Left ventricle myocardium inferior (tissue), 1 donor: ENCODE measurements around the gene CD163. TPM values are rescaled to one million over a fixed set of nuclear protein-coding genes. Genes with fewer than 3 reads are reported as not detected.
A peak's percentile ranks its signal among the peaks of the same experiment; 100 is the strongest.

Experiments
- DNase-seq: peaks from one replicate; pipeline ENCODE4 v3.0.0-alpha.2; 2020
- H3K27ac ChIP-seq: fragments of 200-600 bp; replicated peaks from 2 replicates; pipeline ENCODE4 v1.8.0; 2021
- H3K27me3 ChIP-seq: fragments of 200-600 bp; 2 replicates; pipeline ENCODE4 v1.8.0; 2021; ENCODE audit warnings: low read depth
- H3K36me3 ChIP-seq: fragments of 200-600 bp; 2 replicates; pipeline ENCODE4 v1.8.0; 2021
- H3K4me1 ChIP-seq: fragments of 200-600 bp; 2 replicates; pipeline ENCODE4 v1.8.0; 2021
- H3K4me3 ChIP-seq: fragments of 200-600 bp; 2 replicates; pipeline ENCODE4 v1.8.0; 2021; ENCODE audit warnings: mild to moderate bottlenecking, moderate library complexity
- H3K9me3 ChIP-seq: fragments of 200-600 bp; replicated peaks from 2 replicates; pipeline ENCODE4 v1.8.0; 2021
- CTCF ChIP-seq: fragments of 200-600 bp; IDR thresholded peaks from 2 replicates; pipeline ENCODE4 v1.8.0; 2021; ENCODE audit warnings: antibody characterized with exemption, mild to moderate bottlenecking, borderline replicate concordance
- intact Hi-C: fragments of 100-400 bp; cut with micrococcal nuclease; formaldehyde crosslinking; loops from one replicate; pipeline ENCODE4 v1.11.0; 2022
- total RNA-seq: library from RNA; stranded (reverse); fragmentation: NEBNext Ultra II Directional; extraction: Animal tissue kit (Norgen Biotek cat#: 25700); gene quantifications from one replicate; pipeline ENCODE4 v1.2.1, GENCODE V29; 2021
- donor health status: DM: no; HTN: yes; CAD: no; lungs with severe emphysema.

Gene CD163
- total RNA-seq, 1 donor from 2014 or later = 44.7 TPM

GRCh38 chr12:7502612-7503011 lies 965 bp downstream of the CD163 start:
- Histone ChIP-seq H3K9me3 (peaks cover 8% of the 10 kb centered on the region), H3K27me3 (no peaks in the 10 kb centered on the region), H3K4me3 (peak overlapping the region; percentile 39), H3K36me3 (no peaks in the 10 kb centered on the region), H3K27ac (peak overlapping the region; percentile 46), H3K4me1 (no peaks in the 10 kb centered on the region)
- TF ChIP-seq CTCF = no peak
- DNase-seq = no peak
- intact Hi-C loops = no loop called here

GRCh38 chr12:7501031-7501588 lies 2.5 kb downstream of the CD163 start:
- Histone ChIP-seq H3K27ac (peak overlapping the region; percentile 19), H3K4me1 (no peaks in the 10 kb centered on the region)
- DNase-seq = no peak

GRCh38 chr12:7499636-7500035 lies 3.9 kb downstream of the CD163 start:
- Histone ChIP-seq H3K27ac (peak overlapping the region; percentile 25), H3K4me1 (no peaks in the 10 kb centered on the region), H3K4me3 (peak overlapping the region; percentile 39), H3K9me3 (peaks cover 5% of the 10 kb centered on the region), H3K36me3 (no peaks in the 10 kb centered on the region), H3K27me3 (peaks cover 13% of the 10 kb centered on the region)
- TF ChIP-seq CTCF = no peak
- DNase-seq = no peak
- intact Hi-C loops = no loop called here

More at GRCh38 chr12:7501031-7501588, 2.5 kb downstream of the CD163 start:
- Histone ChIP-seq H3K4me3 (peak overlapping the region; percentile 39), H3K36me3 (no peaks in the 10 kb centered on the region), H3K9me3 (peaks cover 8% of the 10 kb centered on the region), H3K27me3 (peaks cover 13% of the 10 kb centered on the region)
- no peak for TF ChIP-seq CTCF
- intact Hi-C loops = no loop called here

GRCh38 chr12:7498809-7499208 lies 4.8 kb downstream of the CD163 start:
- peak overlapping the region; percentile 39 for H3K4me3 ChIP-seq
- no peak for TF ChIP-seq CTCF
- peak overlapping the region; percentile 39 for H3K27ac ChIP-seq
- no peaks in the 10 kb centered on the region for H3K4me1 ChIP-seq
- no peak for DNase-seq
- H3K27me3 ChIP-seq = peaks cover 13% of the 10 kb centered on the region
- intact Hi-C loops = no loop called here
- H3K9me3 ChIP-seq = no peaks in the 10 kb centered on the region
- H3K36me3 ChIP-seq = no peaks in the 10 kb centered on the region

GRCh38 chr12:7497661-7498060 lies 5.9 kb downstream of the CD163 start:
- peaks cover 13% of the 10 kb centered on the region for H3K27me3 ChIP-seq
- H3K9me3 ChIP-seq = no peaks in the 10 kb centered on the region
- H3K4me1 ChIP-seq = no peaks in the 10 kb centered on the region
- H3K27ac ChIP-seq = no peak overlapping the region
- H3K4me3 ChIP-seq = no peak overlapping the region
- TF ChIP-seq CTCF = no peak
- H3K36me3 ChIP-seq = no peaks in the 10 kb centered on the region
- DNase-seq = no peak
- intact Hi-C loops = no loop called here
